B cell (primary cell): ENCODE data around the gene LAG3. TPM values are rescaled to one million over a fixed set of nuclear protein-coding genes. Genes with fewer than 3 reads are reported as not detected.

ENCODE experiments used
- ATAC-seq: fragments of 200-7000 bp; cut with Tn5 transposase; one replicate; pipeline ENCODE4 v1.10.0; 2021; ENCODE audit warnings: low read depth, mild to moderate bottlenecking, moderate number of reproducible peaks, moderate library complexity
- CTCF ChIA-PET: fragments of 350-600 bp; sonication (Branson Sonifier 250); formaldehyde crosslinking; loops from one replicate; lab custom pipeline; 2021; ENCODE audit warnings: antibody characterized with exemption, inconsistent platforms; lab: Charles Lee
- POLR2A ChIA-PET: fragments of 350-600 bp; sonication (Branson Sonifier 250); formaldehyde crosslinking; loops from one replicate; lab custom pipeline; 2021; ENCODE audit warnings: antibody characterized with exemption; lab: Charles Lee
- DNase-seq: peaks from one replicate; pipeline ENCODE4 v3.0.0; 2013
- H2AFZ ChIP-seq: 2 replicates; pipeline ENCODE4 v1.6.1; 2012; ENCODE audit warnings: mild to moderate bottlenecking, low read depth, low read length; ENCODE audit not compliant: insufficient read depth, poor library complexity, severe bottlenecking
- H3K27ac ChIP-seq, 2 donors: 1 replicate in 1 of 2; 2 replicates in 1 of 2; pipeline ENCODE4 v1.5.1; 2012 to 2013; ENCODE audit warnings: low read length in 2 of 2, mild to moderate bottlenecking in 2 of 2, moderate library complexity in 1 of 2
- H3K27me3 ChIP-seq, 4 experiments: fragments of 200-600 bp in 1 of 4; sonication (generic) in 1 of 4; replicated peaks in 1 of 4; 1 replicate in 2 of 4; 2 replicates in 2 of 4; pipeline versions ENCODE4 v1.6.1 to v1.7.0; 2013 to 2016; ENCODE audit warnings: low read length in 3 of 4, mild to moderate bottlenecking in 2 of 4, mixed read lengths in 1 of 4, moderate library complexity in 1 of 4; ENCODE audit not compliant: insufficient read depth in 4 of 4, control insufficient read depth in 3 of 4; ENCODE audit errors: control extremely low read depth in 1 of 4
- H3K36me3 ChIP-seq, 2 experiments: replicated peaks in 1 of 2; 1 replicate in 1 of 2; 2 replicates in 1 of 2; pipeline versions ENCODE4 v1.6.1 to v1.7.1; 2013; ENCODE audit warnings: low read length in 1 of 2; ENCODE audit not compliant: insufficient read depth in 2 of 2, control insufficient read depth in 1 of 2; ENCODE audit errors: control extremely low read depth in 1 of 2, extremely low read depth in 1 of 2
- H3K4me1 ChIP-seq, 2 donors: fragments of 200-600 bp in 1 of 2; sonication (generic) in 1 of 2; 1 replicate in 1 of 2; 2 replicates in 1 of 2; pipeline versions ENCODE4 v1.5.1 to v1.6.1; 2013 to 2017; ENCODE audit warnings: low read length in 2 of 2; ENCODE audit not compliant: control insufficient read depth in 2 of 2, insufficient read depth in 2 of 2
- H3K4me2 ChIP-seq: replicated peaks from 2 replicates; pipeline ENCODE3; 2012; ENCODE audit warnings: mild to moderate bottlenecking, low read depth, low read length; ENCODE audit not compliant: poor library complexity, severe bottlenecking
- H3K4me3 ChIP-seq, 5 experiments: fragments of 200-600 bp in 1 of 5; sonication (generic) in 1 of 5; 1 replicate in 3 of 5; 2 replicates in 2 of 5; pipeline versions ENCODE4 v1.5.1 to v1.7.0; 2011 to 2016; ENCODE audit warnings: low read length in 4 of 5, mild to moderate bottlenecking in 4 of 5, low read depth in 2 of 5, control low read depth in 1 of 5, moderate library complexity in 1 of 5; ENCODE audit not compliant: insufficient read depth in 1 of 5; ENCODE audit errors: control extremely low read depth in 1 of 5, extremely low read depth in 1 of 5
- H3K79me2 ChIP-seq: fragments of 200-600 bp; sonication (generic); one replicate; pipeline ENCODE4 v1.6.0; 2016; ENCODE audit warnings: low read length; ENCODE audit not compliant: control insufficient read depth, insufficient read depth
- H3K9ac ChIP-seq: fragments of 200-600 bp; sonication (generic); 2 replicates; pipeline ENCODE4 v1.6.1; 2017; ENCODE audit warnings: mild to moderate bottlenecking, low read length, moderate library complexity
- H3K9me3 ChIP-seq, 3 donors: one replicate each; pipeline versions ENCODE4 v1.6.1 to v1.7.1; 2013; ENCODE audit warnings: low read length in 2 of 3; ENCODE audit not compliant: control insufficient read depth in 2 of 3, insufficient read depth in 1 of 3; ENCODE audit errors: control extremely low read depth in 1 of 3
- H4K20me1 ChIP-seq: 2 replicates; pipeline ENCODE4 v1.6.0; 2012; ENCODE audit warnings: mild to moderate bottlenecking, low read length; ENCODE audit not compliant: insufficient read depth, control insufficient read depth, poor library complexity, severe bottlenecking
- H3K27ac Mint-ChIP-seq: one replicate; pipeline ENCODE4 v1.8.0; 2021; ENCODE audit warnings: mixed read lengths
- H3K27me3 Mint-ChIP-seq: one replicate; pipeline ENCODE4 v1.8.0; 2021; ENCODE audit warnings: mixed read lengths
- H3K4me1 Mint-ChIP-seq: one replicate; pipeline ENCODE4 v1.8.0; 2021; ENCODE audit warnings: mixed read lengths
- H3K4me3 Mint-ChIP-seq: one replicate; pipeline ENCODE4 v1.8.0; 2021; ENCODE audit warnings: mixed read lengths
- H3K9me3 Mint-ChIP-seq: one replicate; pipeline ENCODE4 v1.8.0; 2022; ENCODE audit warnings: mixed read lengths; ENCODE audit not compliant: insufficient read depth
- CTCF ChIP-seq: fragments of 200-600 bp; IDR thresholded peaks from one replicate; pipeline ENCODE4 v1.8.0; 2022; ENCODE audit warnings: antibody characterized with exemption, mild to moderate bottlenecking
- EZH2 ChIP-seq: IDR thresholded peaks from 2 replicates; pipeline ENCODE4 v1.6.1; 2012; ENCODE audit warnings: borderline replicate concordance, low read depth, mild to moderate bottlenecking, moderate library complexity, low read length; ENCODE audit not compliant: insufficient read depth, poor library complexity, severe bottlenecking
- WGBS: methylation state at CpG from one replicate; pipeline ENCODE4 v1.1.5; 2013; ENCODE audit warnings: missing lambda C conversion rate; ENCODE audit not compliant: insufficient coverage; 5-methylcytosine and 5-hydroxymethylcytosine counted together
- intact Hi-C: fragments of 100-400 bp; cut with micrococcal nuclease; formaldehyde crosslinking; loops from one replicate; pipeline ENCODE4 v1.10.0; 2022
- polyA plus RNA-seq: library from polyadenylated mRNA; depleted of rRNA; stranded (reverse); fragments of >200 nt; gene quantifications from 2 replicates; pipeline ENCODE4 v1.2.3, GENCODE V29; 2012
- total RNA-seq, 2 donors: library from RNA; stranded (reverse); fragments of 120-200 nt in 1 of 2; gene quantifications; 1 replicate in 1 of 2; 2 replicates in 1 of 2; pipeline versions ENCODE4 v1.2.3 to v1.2.4, GENCODE V29; 2013 to 2022

LAG3 gene
- total and polyA plus RNA-seq, 2 donors (not counting 1 experiment from before 2014, with no cell fraction given) = not detected

DNA sequence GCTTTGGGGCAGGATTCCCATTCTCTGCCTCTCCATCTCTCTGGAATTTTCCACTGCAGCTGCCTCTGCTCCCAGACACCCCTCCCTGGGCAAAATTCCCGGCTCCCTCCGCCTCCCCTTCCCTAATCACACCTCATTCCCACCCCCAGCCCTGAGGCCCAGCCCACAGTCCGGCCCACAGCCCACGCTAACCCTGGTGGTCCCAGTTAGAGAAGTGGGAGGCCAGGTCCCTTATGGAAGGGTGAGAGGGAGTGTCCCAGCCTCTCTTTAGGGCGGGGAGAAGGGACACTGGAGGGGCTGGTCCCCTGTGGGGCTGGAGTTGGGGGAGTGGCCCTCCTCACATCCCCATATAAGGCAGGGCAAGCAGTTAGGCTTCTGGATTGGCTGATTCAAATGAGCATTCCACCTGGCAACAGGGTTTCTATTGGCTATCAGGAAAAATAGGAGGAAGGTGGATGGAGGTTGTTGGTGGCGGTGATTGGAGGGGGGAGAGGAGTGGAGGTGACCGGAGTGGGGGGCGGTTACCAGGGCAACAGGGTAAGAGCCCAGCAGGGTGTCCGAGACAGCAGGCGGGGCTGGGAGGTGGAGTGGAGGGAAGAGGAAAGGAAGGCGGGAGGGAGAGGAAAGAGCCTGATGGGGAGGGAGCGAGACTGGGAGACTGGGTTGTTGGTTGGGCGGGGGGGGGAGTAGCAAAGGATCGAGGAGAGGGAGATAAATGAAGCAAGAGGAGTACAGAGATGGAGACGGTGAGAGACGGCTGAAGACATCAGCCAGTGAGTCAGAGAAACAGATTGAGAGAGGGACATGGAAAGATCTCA lies 8.1 kb upstream of the LAG3 start:
- peaks cover 43% of the 10 kb centered on the region for H3K27me3 Mint-ChIP-seq
- H3K9ac ChIP-seq = peak overlapping the region; percentile 12
- H4K20me1 ChIP-seq = no peaks in the 10 kb centered on the region
- peaks cover 33 to 36% of the 10 kb centered on the region in 2 donors for H3K4me1 ChIP-seq
- peaks cover 0 to 4% (median 0%) of the 10 kb centered on the region in 3 donors for H3K9me3 ChIP-seq
- ChIA-PET POLR2A (no interaction called here), CTCF (interaction anchor here (0.9 to 6.0 kb wide), 2 partner anchors 9 to 14 kb away, joined by 5 to 85 read pairs; partner anchors contain the start of gene MLF2)
- 2% methylated on average over 11 of the region's 16 CpGs for WGBS
- TF ChIP-seq CTCF (no peak), EZH2 (no peak)
- peak overlapping the region in 1 of 5 experiments; percentile 14 for H3K4me3 ChIP-seq
- H3K9me3 Mint-ChIP-seq = no peaks in the 10 kb centered on the region
- H3K79me2 ChIP-seq = no peaks in the 10 kb centered on the region
- peak overlapping the region; percentile 69 for H3K4me2 ChIP-seq
- peaks cover 0 to 44% (median 27%) of the 10 kb centered on the region in 4 experiments for H3K27me3 ChIP-seq
- ATAC-seq (peak; percentile 72), DNase-seq (peak; percentile 80)
- H3K36me3 ChIP-seq = no peaks in the 10 kb centered on the region
- intact Hi-C loops = no loop called here
- peaks cover 29% of the 10 kb centered on the region for H3K4me1 Mint-ChIP-seq
- H3K4me3 Mint-ChIP-seq = peak overlapping the region; percentile 61
- H3K27ac Mint-ChIP-seq = peak overlapping the region; percentile 28
- no peak overlapping the region for H2AFZ ChIP-seq
- H3K27ac ChIP-seq = no peak overlapping the region
